HG03066 (cell line): ENCODE results near the gene GADD45G.
A peak's percentile ranks its signal among the peaks of the same experiment; 100 is the strongest.

Source experiments
- ATAC-seq: cut with Tn5 transposase; IDR thresholded peaks from one replicate; pipeline ENCODE4 v1.9.1; 2021; ENCODE audit warnings: low read depth; ENCODE audit not compliant: unreplicated experiment

The GADD45G gene

GRCh38 chr9:89604729-89605464 lies at the start of gene GADD45G:
GADD45G (plus strand) TSS chr9:89605012; CDS start chr9:89605122, 110 bp downstream.
- ATAC-seq, result no peak

- ATAC-seq, result no peak
These were observed 49.8 kb upstream of the GADD45G start for GRCh38 chr9:89555036-89555415.

GRCh38 chr9:89555451-89556375 lies 49.1 kb upstream of the GADD45G start:
- no peak for ATAC-seq

GRCh38 chr9:89558196-89558899 lies 46.5 kb upstream of the GADD45G start:
- ATAC-seq, result no peak

GRCh38 chr9:89558948-89559347 lies 45.9 kb upstream of the GADD45G start:
- ATAC-seq, result no peak

- ATAC-seq, result no peak
These were observed 42.5 kb upstream of the GADD45G start for GRCh38 chr9:89562186-89562814.

- ATAC-seq, result no peak
These were observed 41.1 kb upstream of the GADD45G start for GRCh38 chr9:89563571-89564345.

GRCh38 chr9:89564346-89564878 lies 40.4 kb upstream of the GADD45G start:
- peak; percentile 64 for ATAC-seq

GRCh38 chr9:89567649-89568048 lies 37.2 kb upstream of the GADD45G start:
- ATAC-seq, result no peak

- no peak for ATAC-seq
These were observed 30.5 kb upstream of the GADD45G start for GRCh38 chr9:89574309-89574708.

GRCh38 chr9:89576404-89576839 lies 28.4 kb upstream of the GADD45G start:
- no peak for ATAC-seq

- no peak for ATAC-seq
These were observed 27.4 kb upstream of the GADD45G start for GRCh38 chr9:89577363-89577762.

GRCh38 chr9:89579741-89580385 lies 24.9 kb upstream of the GADD45G start:
- no peak for ATAC-seq

GRCh38 chr9:89586311-89586710 lies 18.5 kb upstream of the GADD45G start:
- ATAC-seq, result no peak

- ATAC-seq, result no peak
These were observed 16.4 kb upstream of the GADD45G start for GRCh38 chr9:89588271-89588879.

GRCh38 chr9:89590415-89590814 lies 14.4 kb upstream of the GADD45G start:
- ATAC-seq, result no peak

GRCh38 chr9:89591274-89592212 lies 13.3 kb upstream of the GADD45G start:
- no peak for ATAC-seq
